ENCODE results near the gene WDR64. TPM values are rescaled to one million over a fixed set of nuclear protein-coding genes. Genes with fewer than 3 reads are reported as not detected.

WDR64 gene
- total RNA-seq, 1 donor from 2014 or later, result not detected

DNA sequence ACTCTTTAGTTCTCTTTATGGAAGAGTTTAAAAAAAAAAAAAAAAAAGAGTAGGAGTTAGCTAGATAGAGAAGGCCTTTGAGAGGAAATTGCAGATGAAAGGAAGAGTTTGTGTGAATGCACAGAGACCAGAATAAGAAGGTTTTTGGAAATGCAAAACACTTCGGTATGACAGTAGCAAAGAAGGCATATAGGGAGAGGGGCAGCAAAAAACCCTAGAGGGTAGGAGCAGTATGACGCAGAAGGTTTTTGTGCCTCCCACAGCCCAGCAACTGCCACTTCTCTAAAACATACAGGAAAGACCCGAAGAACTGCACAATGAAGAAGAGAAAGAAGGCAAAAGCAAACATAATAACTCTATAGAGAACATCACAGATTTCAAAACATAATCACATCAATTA lies 84.3 kb downstream of the WDR64 start:
- DNase-seq (ENCODE audit: low spot score), result no peak

DNA sequence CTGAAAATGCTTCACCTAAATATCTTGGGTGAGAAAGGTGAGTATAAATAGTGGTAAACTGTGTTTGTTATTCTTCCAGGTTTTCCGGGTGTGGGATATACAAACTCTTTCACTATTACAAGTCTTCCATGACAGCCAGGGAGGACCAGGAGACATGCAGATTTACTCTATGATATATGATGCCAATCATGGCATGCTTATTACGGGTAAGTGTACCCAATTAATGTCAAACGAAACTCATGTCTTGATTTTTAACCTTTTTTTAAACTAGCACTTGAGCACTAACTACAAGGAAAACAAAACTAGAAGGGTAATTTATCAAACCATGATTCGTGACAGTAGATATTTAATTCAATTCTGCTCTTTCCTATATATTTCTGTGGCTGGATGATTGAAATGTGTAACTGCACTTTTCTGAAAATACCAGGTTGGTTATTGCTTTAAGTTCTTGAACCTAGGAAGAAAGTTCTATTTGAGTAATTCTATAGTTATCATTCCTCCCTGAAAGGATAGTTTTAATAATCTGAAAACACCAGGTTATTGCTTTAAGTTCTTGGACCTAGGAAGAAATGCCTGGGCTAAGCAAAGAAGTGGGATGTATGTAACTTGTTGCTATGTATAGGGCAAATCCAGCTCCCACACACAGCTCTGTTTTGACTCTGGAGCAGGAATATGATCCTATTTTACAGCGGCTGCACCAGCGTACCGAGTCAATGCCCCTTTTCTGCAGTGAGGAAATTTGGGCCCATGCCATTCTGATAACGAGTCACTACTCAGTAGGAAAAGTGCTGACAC lies 86.4 kb downstream of the WDR64 start:
- DNase-seq (ENCODE audit: low spot score), result no peak

DNA sequence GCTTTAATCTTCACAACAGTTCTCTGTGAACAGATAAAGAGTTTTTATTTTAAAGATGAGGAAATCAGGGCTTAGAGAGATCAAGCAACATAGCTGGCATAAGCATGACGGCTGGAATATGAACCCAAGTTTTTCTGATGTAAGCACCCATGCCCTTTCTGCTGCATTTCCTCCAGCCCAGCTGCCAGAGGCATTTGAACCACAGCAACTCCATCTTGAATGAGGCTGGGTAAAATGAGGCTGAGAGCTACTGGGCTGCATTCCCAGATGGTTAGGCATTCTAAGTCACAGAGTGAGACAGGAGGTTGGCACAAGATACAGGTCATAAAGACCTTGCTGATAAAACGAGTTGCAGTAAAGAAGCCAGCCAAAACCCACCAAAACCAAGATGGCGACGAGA lies 90.0 kb downstream of the WDR64 start:
- DNase-seq (ENCODE audit: low spot score), result no peak

DNA sequence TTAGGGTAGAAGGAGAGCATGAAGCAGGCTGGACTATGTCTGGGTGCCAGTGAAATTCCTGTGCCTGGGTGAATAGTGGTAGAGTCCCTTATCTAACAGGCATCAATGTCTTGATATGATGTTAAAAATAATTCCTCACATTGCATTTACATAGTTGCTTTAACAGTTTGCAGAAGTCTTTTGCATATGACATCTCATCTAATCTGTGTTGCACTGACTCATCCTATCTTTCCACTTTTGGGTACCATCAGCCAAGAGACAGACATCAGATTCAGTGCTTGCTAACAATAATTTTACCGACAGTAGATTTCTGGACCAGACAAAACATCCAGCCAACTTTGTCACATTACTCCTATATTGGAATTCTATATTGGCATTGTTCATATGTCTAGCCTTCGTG lies 92.5 kb downstream of the WDR64 start:
- no peak for DNase-seq (ENCODE audit: low spot score)

- DNase-seq (ENCODE audit: low spot score), result no peak
Observed at GRCh38 chr1:241747992-241748391, 95.9 kb downstream of the WDR64 start.

GRCh38 chr1:241749041-241749944 lies 97.2 kb downstream of the WDR64 start:
- no peak for DNase-seq (ENCODE audit: low spot score)

DNA sequence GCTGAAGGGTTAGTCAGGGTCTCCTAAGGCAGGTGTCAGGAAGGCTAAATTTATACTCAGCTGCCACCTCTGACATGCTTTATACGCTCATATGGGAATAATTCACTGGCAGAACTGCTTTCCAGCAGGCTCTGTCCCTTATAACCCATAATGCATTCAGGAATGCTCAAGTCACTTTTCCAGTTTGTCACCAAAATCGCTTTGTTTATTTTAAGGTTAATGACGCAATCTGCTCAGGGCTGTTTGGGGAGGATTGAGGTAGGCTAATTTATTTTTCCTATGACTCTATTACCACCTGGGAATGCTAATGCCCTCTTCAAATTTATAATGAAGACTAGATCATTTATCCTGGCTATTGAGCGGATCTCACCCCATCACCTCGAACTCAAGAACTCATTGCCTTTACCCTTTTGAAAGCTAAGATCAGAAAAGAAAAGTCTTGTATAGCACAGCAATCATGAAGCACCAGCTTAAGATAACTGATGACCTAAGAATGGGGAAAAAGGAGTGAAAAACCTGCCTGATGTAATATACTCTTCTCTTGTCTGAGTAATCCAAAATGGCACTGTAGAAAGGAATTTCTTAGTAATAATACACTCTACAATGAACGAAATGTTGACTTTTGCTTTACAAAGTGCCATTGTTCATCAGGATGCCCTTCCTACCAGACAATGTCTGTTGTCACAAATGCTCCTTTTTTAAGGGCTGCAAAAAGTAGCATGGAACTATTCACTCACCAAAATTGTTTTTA lies 98.0 kb downstream of the WDR64 start:
- DNase-seq (ENCODE audit: low spot score), result no peak

DNA sequence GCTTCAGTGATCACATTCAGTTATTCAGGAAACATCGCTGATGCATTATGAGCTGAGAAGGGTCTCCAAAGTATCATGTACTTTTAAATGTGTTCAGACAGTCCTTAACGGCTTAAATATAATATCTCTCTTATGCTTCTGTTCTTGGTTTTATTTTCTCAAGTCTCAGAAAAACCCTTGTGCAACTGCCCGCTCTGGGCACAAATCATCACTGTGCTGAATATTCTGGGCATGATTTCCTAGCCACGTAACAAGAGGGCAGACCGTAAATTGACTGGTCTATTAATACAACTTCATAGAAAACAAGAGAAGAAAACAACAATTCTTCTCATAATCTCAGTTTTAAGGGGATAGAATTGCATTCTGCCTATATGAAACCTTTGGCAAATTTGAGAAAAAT lies 99.4 kb downstream of the WDR64 start:
- DNase-seq (ENCODE audit: low spot score), result no peak

GRCh38 chr1:241762713-241763339 lies 110.7 kb downstream of the WDR64 start:
- DNase-seq (ENCODE audit: low spot score), result no peak

- no peak for DNase-seq (ENCODE audit: low spot score)
Observed at GRCh38 chr1:241765390-241765789, 113.3 kb downstream of the WDR64 start.

GRCh38 chr1:241767737-241768136 lies 115.7 kb downstream of the WDR64 start:
- DNase-seq (ENCODE audit: low spot score), result no peak

DNA sequence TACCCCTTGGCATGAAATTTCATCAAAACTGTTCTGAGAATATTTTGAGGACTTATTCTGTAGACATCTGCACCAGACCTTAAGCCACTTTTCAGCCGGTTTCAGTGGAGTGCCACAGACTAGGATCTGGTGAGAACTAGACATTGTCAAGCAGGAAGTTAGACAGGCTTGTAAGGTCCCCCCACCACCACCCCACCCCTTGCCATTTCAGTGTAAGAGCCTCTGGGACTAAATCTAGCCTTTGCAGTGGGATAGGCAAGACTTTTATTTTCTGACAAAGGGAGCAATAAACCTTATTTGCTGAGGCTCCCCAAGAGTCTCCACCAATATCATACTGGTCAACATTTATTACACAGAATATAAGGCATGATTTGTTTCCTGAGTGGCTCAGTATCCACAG lies 118.0 kb downstream of the WDR64 start:
- DNase-seq (ENCODE audit: low spot score), result no peak

- no peak for DNase-seq (ENCODE audit: low spot score)
Observed at GRCh38 chr1:241771117-241771516, 119.0 kb downstream of the WDR64 start.

DNA sequence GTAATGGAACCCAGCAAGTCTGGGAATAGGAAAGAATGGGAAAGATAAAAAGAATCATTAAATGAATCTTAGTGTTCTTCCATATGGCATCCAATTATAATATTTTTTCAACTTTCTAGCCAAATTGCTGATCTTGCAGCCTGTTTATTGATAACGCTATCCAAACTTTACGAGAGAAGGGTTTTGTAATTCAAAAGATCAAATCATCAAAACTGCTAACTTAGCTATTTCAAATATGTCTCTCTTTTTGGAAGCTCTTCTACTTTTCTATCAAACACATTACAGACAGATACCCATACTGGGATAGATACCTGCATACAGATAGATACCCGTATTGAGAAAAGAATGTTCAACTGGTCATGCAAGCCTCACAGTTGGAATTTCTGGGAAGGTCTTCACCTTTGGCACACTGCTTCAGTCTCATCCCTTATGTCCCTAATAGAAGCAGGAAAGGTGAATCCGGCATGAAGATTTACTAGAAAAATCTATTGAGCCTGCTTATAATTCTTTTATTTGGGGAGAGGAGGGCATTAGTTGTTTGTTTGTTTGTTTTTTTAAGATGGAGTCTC lies 120.9 kb downstream of the WDR64 start:
- no peak for DNase-seq (ENCODE audit: low spot score)

DNA sequence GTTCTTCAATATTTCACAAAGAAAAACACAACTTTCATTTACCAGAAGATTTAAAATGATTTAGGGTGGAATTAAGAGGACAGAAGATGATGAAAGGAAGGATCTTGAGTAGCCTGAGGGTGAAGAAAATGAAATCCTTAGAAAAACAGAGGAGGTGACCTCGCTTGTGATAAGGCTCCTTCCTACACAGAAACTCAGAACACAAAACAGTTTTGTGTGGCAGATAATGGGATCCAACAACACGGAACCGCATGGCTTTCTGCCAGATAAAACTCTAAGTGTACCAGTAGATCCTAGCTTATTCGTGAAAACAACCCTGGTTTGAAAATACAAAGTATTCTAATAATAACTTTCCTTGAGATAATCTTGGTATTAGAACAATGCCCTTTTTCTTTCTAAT lies 121.9 kb downstream of the WDR64 start:
- no peak for DNase-seq (ENCODE audit: low spot score)

- no peak for DNase-seq (ENCODE audit: low spot score)
Observed at GRCh38 chr1:241775021-241775420, 122.9 kb downstream of the WDR64 start.

- DNase-seq (ENCODE audit: low spot score), result no peak
Observed at GRCh38 chr1:241776911-241777310, 124.8 kb downstream of the WDR64 start.

DNA sequence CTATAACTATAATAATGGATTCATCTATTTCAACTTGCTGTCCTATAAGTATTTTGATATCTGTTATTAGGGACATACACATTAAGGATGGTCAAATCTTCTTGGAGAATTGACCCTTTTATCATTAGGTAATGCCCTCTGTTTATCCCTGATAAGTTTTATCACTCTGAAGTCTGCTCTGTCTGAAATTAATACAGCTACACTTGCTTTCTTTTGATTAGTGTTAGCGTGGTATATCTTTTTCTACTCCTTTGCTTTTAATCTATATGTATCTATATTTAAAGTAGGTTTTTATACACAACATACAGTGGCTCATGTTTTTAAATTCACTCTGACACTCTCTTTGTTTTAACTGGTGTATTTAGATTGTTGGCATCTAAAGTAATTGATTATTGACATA lies 126.0 kb downstream of the WDR64 start:
- no peak for DNase-seq (ENCODE audit: low spot score)

DNA sequence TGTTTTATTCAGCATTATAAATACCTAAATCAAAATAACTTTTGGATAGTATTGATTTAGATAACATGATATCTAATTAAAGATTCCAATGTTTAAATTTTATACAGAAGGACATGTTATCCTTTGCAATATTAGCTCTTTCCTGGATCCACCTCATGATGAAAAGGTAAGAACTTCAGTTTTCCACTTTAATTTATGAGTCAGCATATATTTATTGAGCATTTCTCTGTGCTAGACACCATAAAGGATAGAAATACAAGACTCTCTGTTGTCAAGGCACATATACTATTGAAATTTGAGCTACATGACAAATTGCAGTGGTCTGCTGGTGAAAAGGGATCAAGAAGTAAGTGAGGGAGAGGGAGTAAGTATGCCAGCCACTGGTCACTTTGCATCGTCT lies 127.8 kb downstream of the WDR64 start:
- no peak for DNase-seq (ENCODE audit: low spot score)

DNA sequence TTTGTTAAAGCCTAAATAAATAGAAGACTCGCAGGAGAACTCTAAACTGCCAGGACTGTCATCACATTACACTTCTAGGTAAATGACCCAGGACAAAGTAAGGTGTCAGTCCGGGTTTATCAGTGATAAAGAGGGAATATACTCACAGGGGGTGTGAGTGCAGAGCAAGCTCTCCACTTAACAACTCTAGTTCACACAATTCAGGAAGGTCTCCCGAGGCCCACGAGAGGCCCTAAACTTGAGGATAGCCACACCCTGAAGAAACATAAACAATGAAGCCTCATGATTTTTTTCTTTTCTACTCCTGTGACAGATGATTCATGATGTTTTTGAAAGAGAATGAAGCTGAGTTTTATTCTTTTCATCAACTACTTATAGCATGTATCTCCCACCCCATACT lies 130.3 kb downstream of the WDR64 start:
- no peak for DNase-seq (ENCODE audit: low spot score)

DNA sequence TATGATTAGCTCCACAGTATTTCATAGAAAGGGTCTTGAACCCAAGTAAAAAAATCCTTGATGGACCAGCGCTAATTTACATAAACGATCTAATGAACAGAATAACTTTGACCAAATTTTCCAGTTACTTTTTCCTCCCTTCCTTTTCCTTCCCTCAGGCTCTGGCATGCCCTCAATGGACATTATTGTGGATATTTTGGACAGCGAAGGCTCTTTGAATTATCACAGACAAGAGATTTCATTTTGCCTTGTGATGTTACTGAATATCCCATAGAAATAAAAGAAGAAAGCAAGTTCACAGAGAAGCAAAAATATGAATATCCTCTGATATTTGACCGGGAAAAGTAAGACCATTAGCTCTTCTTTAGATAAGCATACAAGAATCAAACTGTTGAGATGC lies 135.6 kb downstream of the WDR64 start:
- DNase-seq (ENCODE audit: low spot score), result no peak

DNA sequence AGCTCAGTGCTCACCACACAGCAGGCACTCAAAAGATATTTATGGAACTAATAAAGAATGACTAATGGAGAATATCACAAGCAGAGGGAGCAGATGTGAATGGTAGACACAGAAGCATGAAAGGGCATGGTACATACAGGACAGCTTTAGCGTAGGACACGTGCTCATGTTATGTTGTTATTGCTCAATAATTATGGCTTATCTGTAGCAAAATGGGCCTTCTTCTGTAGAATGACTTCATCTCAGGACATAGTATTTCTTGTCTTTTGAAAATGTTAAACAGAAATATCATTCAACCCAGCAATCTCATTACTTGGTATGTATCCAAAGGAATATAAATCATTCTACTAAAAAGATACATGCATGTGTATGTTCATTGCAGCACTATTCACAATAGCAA lies 137.0 kb downstream of the WDR64 start:
- DNase-seq (ENCODE audit: low spot score), result no peak
